Stimulated activated CD8-positive, alpha-beta memory T cell treated with anti-CD3 and anti-CD28 coated beads, Interleukin-7, amount 100 ng/mL, for 4 hours (primary cell): ENCODE results near the gene CTNND2.
"Not testable (repeated sequence)": the region's sequence is repeated elsewhere in the genome, so short reads cannot be mapped to it uniquely, and the experiment has no call there.

Experiments used
- DNase-seq, 2 donors: peaks; one replicate each; pipeline ENCODE4 v3.0.0-alpha.2; 2020; ENCODE audit warnings: low read depth in 2 of 2

CTNND2 gene

GRCh38 chr5:11468334-11469039 is 435.8 kb downstream of the CTNND2 start:
- no peak for DNase-seq

- DNase-seq = no peak
Measured at GRCh38 chr5:11467588-11467987, 436.7 kb downstream of the CTNND2 start.

- no peak for DNase-seq
Measured at GRCh38 chr5:11459716-11460115, 444.5 kb downstream of the CTNND2 start.

- no peak for DNase-seq
Measured at GRCh38 chr5:11455505-11455904, 448.7 kb downstream of the CTNND2 start.

GRCh38 chr5:11452852-11453251 is 451.4 kb downstream of the CTNND2 start:
- DNase-seq = no peak

GRCh38 chr5:11449966-11450365 is 454.3 kb downstream of the CTNND2 start:
- DNase-seq = no peak

GRCh38 chr5:11449217-11449616 is 455.0 kb downstream of the CTNND2 start:
- DNase-seq = no peak

GRCh38 chr5:11443831-11444230 is 460.4 kb downstream of the CTNND2 start:
- DNase-seq = no peak

- no peak for DNase-seq
Measured at GRCh38 chr5:11432116-11432515, 472.1 kb downstream of the CTNND2 start.

- no peak for DNase-seq
Measured at GRCh38 chr5:11429254-11429653, 475.0 kb downstream of the CTNND2 start.

GRCh38 chr5:11427569-11427968 is 476.7 kb downstream of the CTNND2 start:
- DNase-seq = no peak

GRCh38 chr5:11426442-11426841 is 477.8 kb downstream of the CTNND2 start:
- DNase-seq = no peak

GRCh38 chr5:11422342-11422741 is 481.9 kb downstream of the CTNND2 start:
- no peak for DNase-seq

- no peak for DNase-seq
Measured at GRCh38 chr5:11420969-11421368, 483.3 kb downstream of the CTNND2 start.

- no peak for DNase-seq
Measured at GRCh38 chr5:11415751-11416150, 488.5 kb downstream of the CTNND2 start.

- DNase-seq = not testable (repeated sequence)
Measured at GRCh38 chr5:11414732-11415131, 489.5 kb downstream of the CTNND2 start.

- no peak for DNase-seq
Measured at GRCh38 chr5:11411621-11412020, 492.6 kb downstream of the CTNND2 start.

- DNase-seq = no peak
Measured at GRCh38 chr5:11407556-11408145, 496.6 kb downstream of the CTNND2 start.

GRCh38 chr5:11400316-11400715 is 503.9 kb downstream of the CTNND2 start:
- DNase-seq = no peak

GRCh38 chr5:11398728-11399127 is 505.5 kb downstream of the CTNND2 start:
- no peak for DNase-seq

- DNase-seq = no peak
Measured at GRCh38 chr5:11397549-11397948, 506.7 kb downstream of the CTNND2 start.

GRCh38 chr5:11396917-11397316 is 507.3 kb downstream of the CTNND2 start:
- no peak for DNase-seq

- no peak for DNase-seq
Measured at GRCh38 chr5:11394933-11395332, 509.3 kb downstream of the CTNND2 start.

GRCh38 chr5:11390291-11390767 is 513.9 kb downstream of the CTNND2 start:
- DNase-seq = no peak
